ENCODE results near the gene PABPN1L. TPM values are rescaled to one million over a fixed set of nuclear protein-coding genes. Genes with fewer than 3 reads are reported as not detected.
"Not testable (repeated sequence)": the region's sequence is repeated elsewhere in the genome, so short reads cannot be mapped to it uniquely, and the experiment has no call there.

PABPN1L gene
- polyA plus RNA-seq, 4 donors = 0.11 TPM; not detected in 3

- DNase-seq (ENCODE audit: low read depth in 4 of 4, low spot score in 2 of 4) = no peak
Measured at GRCh38 chr16:88835383-88835782, 31.1 kb downstream of the PABPN1L start.

- DNase-seq (ENCODE audit: low read depth in 4 of 4, low spot score in 2 of 4) = no peak
Measured at GRCh38 chr16:88834670-88835069, 31.8 kb downstream of the PABPN1L start.

- DNase-seq (ENCODE audit: low read depth in 4 of 4, low spot score in 2 of 4) = no peak
Measured at GRCh38 chr16:88833086-88833485, 33.4 kb downstream of the PABPN1L start.

- DNase-seq (ENCODE audit: low read depth in 4 of 4, low spot score in 2 of 4) = no peak
Measured at GRCh38 chr16:88831838-88832237, 34.6 kb downstream of the PABPN1L start.

- DNase-seq (ENCODE audit: low read depth in 4 of 4, low spot score in 2 of 4) = no peak
Measured at GRCh38 chr16:88830783-88831182, 35.7 kb downstream of the PABPN1L start.

GRCh38 chr16:88830258-88830657 lies 36.2 kb downstream of the PABPN1L start:
- peak in 2 of 4 donors; percentile 58 to 63 for DNase-seq (ENCODE audit: low read depth in 4 of 4, low spot score in 2 of 4)

GRCh38 chr16:88828711-88829110 lies 37.7 kb downstream of the PABPN1L start:
- no peak for DNase-seq (ENCODE audit: low read depth in 4 of 4, low spot score in 2 of 4)

GRCh38 chr16:88827727-88828126 lies 38.7 kb downstream of the PABPN1L start:
- DNase-seq (ENCODE audit: low read depth in 4 of 4, low spot score in 2 of 4) = no peak

GRCh38 chr16:88826070-88826840 lies 40.2 kb downstream of the PABPN1L start:
- DNase-seq (ENCODE audit: low read depth in 4 of 4, low spot score in 2 of 4) = no peak

- DNase-seq (ENCODE audit: low read depth in 4 of 4, low spot score in 2 of 4) = no peak
Measured at GRCh38 chr16:88825146-88825545, 41.3 kb downstream of the PABPN1L start.

- no peak for DNase-seq (ENCODE audit: low read depth in 4 of 4, low spot score in 2 of 4)
Measured at GRCh38 chr16:88824256-88825077, 42.0 kb downstream of the PABPN1L start.

- not testable (repeated sequence) for DNase-seq (ENCODE audit: low read depth in 4 of 4, low spot score in 2 of 4)
Measured at GRCh38 chr16:88823646-88824045, 42.8 kb downstream of the PABPN1L start.

GRCh38 chr16:88822281-88823040 lies 44.0 kb downstream of the PABPN1L start:
- DNase-seq (ENCODE audit: low read depth in 4 of 4, low spot score in 2 of 4) = no peak

GRCh38 chr16:88821168-88821850 lies 45.2 kb downstream of the PABPN1L start:
- DNase-seq (ENCODE audit: low read depth in 4 of 4, low spot score in 2 of 4) = no peak

- no peak for DNase-seq (ENCODE audit: low read depth in 4 of 4, low spot score in 2 of 4)
Measured at GRCh38 chr16:88820385-88821025, 46.0 kb downstream of the PABPN1L start.

- no peak for DNase-seq (ENCODE audit: low read depth in 4 of 4, low spot score in 2 of 4)
Measured at GRCh38 chr16:88819126-88819525, 47.3 kb downstream of the PABPN1L start.

- no peak for DNase-seq (ENCODE audit: low read depth in 4 of 4, low spot score in 2 of 4)
Measured at GRCh38 chr16:88818575-88818874, 47.9 kb downstream of the PABPN1L start.

- no peak for DNase-seq (ENCODE audit: low read depth in 4 of 4, low spot score in 2 of 4)
Measured at GRCh38 chr16:88817785-88818574, 48.5 kb downstream of the PABPN1L start.

GRCh38 chr16:88816736-88817535 lies 49.5 kb downstream of the PABPN1L start:
- DNase-seq (ENCODE audit: low read depth in 4 of 4, low spot score in 2 of 4) = no peak
